Endothelial cell of umbilical vein (primary cell): Measurements from ENCODE around the gene RPL22L1.

Experiments
- EZH2 ChIP-seq: IDR thresholded peaks from 2 replicates; pipeline ENCODE4 v1.6.1; 2012; ENCODE audit warnings: borderline replicate concordance, low read depth, mild to moderate bottlenecking, moderate library complexity, low read length, inconsistent platforms; ENCODE audit not compliant: severe bottlenecking
- FOS ChIP-seq: IDR thresholded peaks from 2 replicates; pipeline ENCODE4 v1.6.1; 2011; ENCODE audit warnings: mild to moderate bottlenecking, low read length, moderate library complexity, borderline replicate concordance; ENCODE audit not compliant: insufficient read depth
- GATA2 ChIP-seq: IDR thresholded peaks from 2 replicates; pipeline ENCODE4 v1.7.0; 2011; ENCODE audit warnings: low read depth, mild to moderate bottlenecking, moderate library complexity, mixed read lengths, low read length; ENCODE audit not compliant: insufficient read length, insufficient read depth
- JUN ChIP-seq: IDR thresholded peaks from 2 replicates; pipeline ENCODE4 v1.6.1; 2011; ENCODE audit warnings: borderline replicate concordance, low read depth; ENCODE audit not compliant: insufficient read length, insufficient read depth
- MYC ChIP-seq: IDR thresholded peaks from one replicate; pipeline ENCODE4 v1.6.1; 2011; ENCODE audit warnings: mild to moderate bottlenecking, low read depth, low read length
- POLR2A ChIP-seq: IDR thresholded peaks from 2 replicates; pipeline ENCODE4 v1.6.1; 2012; ENCODE audit warnings: low read depth, mild to moderate bottlenecking, control low read depth, low read length
- POLR2AphosphoS5 ChIP-seq: IDR thresholded peaks from 2 replicates; pipeline ENCODE4 v1.6.1; 2012; ENCODE audit warnings: low read depth, mild to moderate bottlenecking, control low read depth, low read length, moderate library complexity; ENCODE audit not compliant: insufficient read depth
- TF ChIP-seq, protein P1 (sequence below), 2 donors: IDR thresholded peaks; 1 replicate in 1 of 2; 2 replicates in 1 of 2; pipeline ENCODE4 v1.5.1; 2011; ENCODE audit warnings: low read length in 2 of 2, mild to moderate bottlenecking in 2 of 2, moderate library complexity in 2 of 2, control low read depth in 1 of 2, inconsistent platforms in 1 of 2, low read depth in 1 of 2; ENCODE audit not compliant: insufficient read depth in 1 of 2; ENCODE audit errors: extremely low read depth in 1 of 2
- TF ChIP-seq, protein P2 (sequence below): IDR thresholded peaks from 2 replicates; pipeline ENCODE4 v1.6.1; 2011; ENCODE audit not compliant: insufficient read depth, insufficient read length

DNA sequence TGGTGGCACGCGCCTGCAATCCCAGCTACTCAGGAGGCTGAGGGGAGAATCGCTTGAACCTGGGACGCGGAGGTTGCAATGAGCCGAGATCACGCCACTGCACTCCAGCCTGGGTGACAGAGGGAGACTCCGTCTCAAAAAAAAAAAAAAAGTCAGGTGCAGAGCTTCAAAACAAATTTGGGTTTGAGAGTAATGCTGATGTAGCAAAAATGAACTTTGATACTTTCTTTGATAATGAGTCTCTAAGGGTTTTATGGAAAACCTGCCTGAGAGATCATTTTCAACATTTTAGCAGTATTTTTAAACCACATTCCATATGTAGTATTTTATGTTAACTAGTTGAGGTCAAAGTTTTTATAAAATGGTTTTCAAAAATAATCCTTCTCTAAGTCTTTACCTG lies 23.9 kb upstream of the RPL22L1 start:
- TF ChIP-seq, protein P1, sequence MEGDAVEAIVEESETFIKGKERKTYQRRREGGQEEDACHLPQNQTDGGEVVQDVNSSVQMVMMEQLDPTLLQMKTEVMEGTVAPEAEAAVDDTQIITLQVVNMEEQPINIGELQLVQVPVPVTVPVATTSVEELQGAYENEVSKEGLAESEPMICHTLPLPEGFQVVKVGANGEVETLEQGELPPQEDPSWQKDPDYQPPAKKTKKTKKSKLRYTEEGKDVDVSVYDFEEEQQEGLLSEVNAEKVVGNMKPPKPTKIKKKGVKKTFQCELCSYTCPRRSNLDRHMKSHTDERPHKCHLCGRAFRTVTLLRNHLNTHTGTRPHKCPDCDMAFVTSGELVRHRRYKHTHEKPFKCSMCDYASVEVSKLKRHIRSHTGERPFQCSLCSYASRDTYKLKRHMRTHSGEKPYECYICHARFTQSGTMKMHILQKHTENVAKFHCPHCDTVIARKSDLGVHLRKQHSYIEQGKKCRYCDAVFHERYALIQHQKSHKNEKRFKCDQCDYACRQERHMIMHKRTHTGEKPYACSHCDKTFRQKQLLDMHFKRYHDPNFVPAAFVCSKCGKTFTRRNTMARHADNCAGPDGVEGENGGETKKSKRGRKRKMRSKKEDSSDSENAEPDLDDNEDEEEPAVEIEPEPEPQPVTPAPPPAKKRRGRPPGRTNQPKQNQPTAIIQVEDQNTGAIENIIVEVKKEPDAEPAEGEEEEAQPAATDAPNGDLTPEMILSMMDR (IDR thresholded peaks at IDR 0.05; ENCODE audit: extremely low read depth in 1 of 2, insufficient read depth in 1 of 2, low read depth in 1 of 2, low read length in 2 of 2) = no peak
- TF ChIP-seq JUN (no peak), EZH2 (no peak), POLR2A (no peak), POLR2AphosphoS5 (no peak), GATA2 (no peak), MYC (no peak), FOS (no peak)
- TF ChIP-seq, protein P2, sequence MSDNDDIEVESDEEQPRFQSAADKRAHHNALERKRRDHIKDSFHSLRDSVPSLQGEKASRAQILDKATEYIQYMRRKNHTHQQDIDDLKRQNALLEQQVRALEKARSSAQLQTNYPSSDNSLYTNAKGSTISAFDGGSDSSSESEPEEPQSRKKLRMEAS = no peak
